ENCODE data around the gene ARHGAP22. TPM values are rescaled to one million over a fixed set of nuclear protein-coding genes. Genes with fewer than 3 reads are reported as not detected.
"Not testable (repeated sequence)": the region's sequence is repeated elsewhere in the genome, so short reads cannot be mapped to it uniquely, and the experiment has no call there.

ARHGAP22 gene
- polyA plus RNA-seq, 1 experiment: 7.2 TPM

- TF ChIP-seq, protein P1, sequence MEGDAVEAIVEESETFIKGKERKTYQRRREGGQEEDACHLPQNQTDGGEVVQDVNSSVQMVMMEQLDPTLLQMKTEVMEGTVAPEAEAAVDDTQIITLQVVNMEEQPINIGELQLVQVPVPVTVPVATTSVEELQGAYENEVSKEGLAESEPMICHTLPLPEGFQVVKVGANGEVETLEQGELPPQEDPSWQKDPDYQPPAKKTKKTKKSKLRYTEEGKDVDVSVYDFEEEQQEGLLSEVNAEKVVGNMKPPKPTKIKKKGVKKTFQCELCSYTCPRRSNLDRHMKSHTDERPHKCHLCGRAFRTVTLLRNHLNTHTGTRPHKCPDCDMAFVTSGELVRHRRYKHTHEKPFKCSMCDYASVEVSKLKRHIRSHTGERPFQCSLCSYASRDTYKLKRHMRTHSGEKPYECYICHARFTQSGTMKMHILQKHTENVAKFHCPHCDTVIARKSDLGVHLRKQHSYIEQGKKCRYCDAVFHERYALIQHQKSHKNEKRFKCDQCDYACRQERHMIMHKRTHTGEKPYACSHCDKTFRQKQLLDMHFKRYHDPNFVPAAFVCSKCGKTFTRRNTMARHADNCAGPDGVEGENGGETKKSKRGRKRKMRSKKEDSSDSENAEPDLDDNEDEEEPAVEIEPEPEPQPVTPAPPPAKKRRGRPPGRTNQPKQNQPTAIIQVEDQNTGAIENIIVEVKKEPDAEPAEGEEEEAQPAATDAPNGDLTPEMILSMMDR (IDR thresholded peaks at IDR 0.05; ENCODE audit: insufficient read depth, low read depth, low read length): no peak
- Histone ChIP-seq H3K4me3 (ENCODE audit: low read depth, low read length) (no peak overlapping the region), H3K27me3 (ENCODE audit: control insufficient read depth, insufficient read depth, low read length) (no peaks in the 10 kb centered on the region), H3K36me3 (ENCODE audit: control insufficient read depth, insufficient read depth, low read length) (no peaks in the 10 kb centered on the region; the same call in 1 of the 2 replicates)
- no peak for DNase-seq (ENCODE audit: low read depth)
- ChIA-PET POLR2A (no interaction called here), CTCF (no interaction called here)
Observed at GRCh38 chr10:48429309-48429708, 175.6 kb downstream of the ARHGAP22 start.

GRCh38 chr10:48428896-48429295 lies 176.0 kb downstream of the ARHGAP22 start:
- ChIA-PET POLR2A (no interaction called here), CTCF (no interaction called here)
- Histone ChIP-seq H3K36me3 (ENCODE audit: control insufficient read depth, insufficient read depth, low read length) (no peaks in the 10 kb centered on the region; the same call in 1 of the 2 replicates), H3K4me3 (ENCODE audit: low read depth, low read length) (no peak overlapping the region), H3K27me3 (ENCODE audit: control insufficient read depth, insufficient read depth, low read length) (no peaks in the 10 kb centered on the region)
- DNase-seq (ENCODE audit: low read depth): no peak
- TF ChIP-seq, protein P1 (IDR thresholded peaks at IDR 0.05; ENCODE audit: insufficient read depth, low read depth, low read length): no peak

- Histone ChIP-seq H3K36me3 (ENCODE audit: control insufficient read depth, insufficient read depth, low read length) (no peaks in the 10 kb centered on the region; the same call in 1 of the 2 replicates), H3K27me3 (ENCODE audit: control insufficient read depth, insufficient read depth, low read length) (no peaks in the 10 kb centered on the region), H3K4me3 (ENCODE audit: low read depth, low read length) (no peak overlapping the region)
- DNase-seq (ENCODE audit: low read depth): no peak
- ChIA-PET CTCF (no interaction called here), POLR2A (no interaction called here)
- TF ChIP-seq, protein P1 (IDR thresholded peaks at IDR 0.05; ENCODE audit: insufficient read depth, low read depth, low read length): no peak
Observed at GRCh38 chr10:48423884-48424283, 181.0 kb downstream of the ARHGAP22 start.

- H3K27me3 ChIP-seq (ENCODE audit: control insufficient read depth, insufficient read depth, low read length); H3K36me3 ChIP-seq (ENCODE audit: control insufficient read depth, insufficient read depth, low read length); CTCF ChIA-PET; POLR2A ChIA-PET; DNase-seq (ENCODE audit: low read depth); H3K4me3 ChIP-seq (ENCODE audit: low read depth, low read length): not testable (repeated sequence)
Observed at GRCh38 chr10:48421862-48422261, 183.0 kb downstream of the ARHGAP22 start.

DNA sequence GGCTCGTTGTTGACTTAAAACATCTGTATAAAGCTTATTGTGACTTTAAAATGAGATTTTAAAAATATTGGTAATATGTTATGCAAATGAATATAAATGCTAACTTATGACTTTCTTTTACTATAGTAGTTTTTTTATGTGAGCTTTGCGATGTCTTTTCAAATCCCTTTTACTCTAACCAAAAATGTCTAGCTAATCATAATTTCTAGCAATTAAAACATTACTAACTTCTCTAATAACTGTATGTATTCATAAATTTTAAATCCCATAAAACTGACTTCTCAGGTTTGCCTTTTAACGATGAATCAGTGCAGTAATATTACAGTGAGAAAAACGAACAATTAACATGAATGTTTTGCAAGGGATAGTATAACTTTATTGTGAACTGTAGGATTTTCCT lies 185.2 kb downstream of the ARHGAP22 start:
- TF ChIP-seq, protein P1 (IDR thresholded peaks at IDR 0.05; ENCODE audit: insufficient read depth, low read depth, low read length): no peak
- ChIA-PET POLR2A (no interaction called here), CTCF (interaction anchor here (0.9 kb wide), 1 partner anchor 11 kb away, joined by 3 read pairs; no protein-coding TSS in a partner anchor)
- no peak for DNase-seq (ENCODE audit: low read depth)
- Histone ChIP-seq H3K4me3 (ENCODE audit: low read depth, low read length) (no peak overlapping the region), H3K36me3 (ENCODE audit: control insufficient read depth, insufficient read depth, low read length) (no peaks in the 10 kb centered on the region), H3K27me3 (ENCODE audit: control insufficient read depth, insufficient read depth, low read length) (no peaks in the 10 kb centered on the region)

- ChIA-PET CTCF (interaction anchor here (0.6 kb wide), 1 partner anchor 188 kb away, joined by 3 read pairs; no protein-coding TSS in a partner anchor), POLR2A (no interaction called here)
- DNase-seq (ENCODE audit: low read depth): no peak
- Histone ChIP-seq H3K36me3 (ENCODE audit: control insufficient read depth, insufficient read depth, low read length) (no peaks in the 10 kb centered on the region), H3K4me3 (ENCODE audit: low read depth, low read length) (no peak overlapping the region), H3K27me3 (ENCODE audit: control insufficient read depth, insufficient read depth, low read length) (no peaks in the 10 kb centered on the region)
- TF ChIP-seq, protein P1 (IDR thresholded peaks at IDR 0.05; ENCODE audit: insufficient read depth, low read depth, low read length): no peak
Observed at GRCh38 chr10:48418189-48418788, 186.6 kb downstream of the ARHGAP22 start.

Measured in BJ (cell line).